H1 (cell line): ENCODE data around the gene CDCP1. TPM values are rescaled to one million over a fixed set of nuclear protein-coding genes. Genes with fewer than 3 reads are reported as not detected.

Source experiments
- CTCF ChIA-PET: fragments of 300-600 bp; sonication (Branson Sonifier 250); formaldehyde crosslinking; loops from one replicate; lab custom pipeline; 2021; ENCODE audit not compliant: partially characterized antibody; lab: Charles Lee
- POLR2A ChIA-PET: fragments of 300-600 bp; sonication (Branson Sonifier 250); formaldehyde crosslinking; loops from one replicate; lab custom pipeline; 2021; ENCODE audit warnings: inconsistent platforms; ENCODE audit not compliant: partially characterized antibody; lab: Charles Lee
- DNase-seq, 2 experiments: peaks; one replicate each; pipeline versions ENCODE4 v3.0.0 to v3.0.0-alpha.2; 2010 to 2022; ENCODE audit warnings: low spot score in 2 of 2, low read depth in 1 of 2, mixed read lengths in 1 of 2
- FAIRE-seq: peaks from 2 replicates; lab custom pipeline; 2011; peaks lifted over from hg19 to GRCh38; lab: Jason Lieb, UNC
- H2AFZ ChIP-seq: 2 replicates; pipeline ENCODE4 v1.8.1; 2012; ENCODE audit warnings: low read length, inconsistent platforms
- H2AK5ac ChIP-seq: 2 replicates; pipeline ENCODE4 v1.6.1; 2013; ENCODE audit warnings: low read depth, low read length
- H2BK120ac ChIP-seq: replicated peaks from 2 replicates; pipeline ENCODE3; 2013; ENCODE audit warnings: low read depth, low read length, inconsistent platforms
- H2BK12ac ChIP-seq: 2 replicates; pipeline ENCODE4 v1.6.1; 2013; ENCODE audit warnings: low read depth, low read length
- H2BK15ac ChIP-seq: 2 replicates; pipeline ENCODE4 v1.6.1; 2013; ENCODE audit warnings: low read length
- H2BK20ac ChIP-seq: 2 replicates; pipeline ENCODE4 v1.6.1; 2013; ENCODE audit warnings: low read length
- H2BK5ac ChIP-seq: 2 replicates; pipeline ENCODE4 v1.6.1; 2013; ENCODE audit warnings: low read depth, low read length
- H3K14ac ChIP-seq: 2 replicates; pipeline ENCODE4 v1.6.1; 2013; ENCODE audit warnings: inconsistent platforms; ENCODE audit not compliant: insufficient read length
- H3K18ac ChIP-seq: 2 replicates; pipeline ENCODE4 v1.6.1; 2013; ENCODE audit warnings: low read length; ENCODE audit errors: extremely low read depth
- H3K23ac ChIP-seq: 2 replicates; pipeline ENCODE4 v1.6.1; 2013; ENCODE audit warnings: inconsistent platforms; ENCODE audit not compliant: insufficient read length
- H3K23me2 ChIP-seq: 2 replicates; pipeline ENCODE4 v1.6.1; 2013; ENCODE audit warnings: low read depth, low read length
- H3K27ac ChIP-seq: 2 replicates; pipeline ENCODE4 v1.6.1; 2011; ENCODE audit warnings: low read depth, low read length, inconsistent platforms
- H3K27me3 ChIP-seq, 4 experiments: replicated peaks in 1 of 4; 1 replicate in 1 of 4; 2 replicates in 3 of 4; pipeline versions ENCODE4 v1.6.1 to v1.8.1; 2011 to 2013; ENCODE audit warnings: low read length in 3 of 4, mild to moderate bottlenecking in 3 of 4, inconsistent platforms in 2 of 4, mixed read lengths in 2 of 4, moderate library complexity in 1 of 4; ENCODE audit not compliant: control insufficient read depth in 3 of 4, insufficient read depth in 3 of 4; ENCODE audit errors: extremely low read depth in 1 of 4
- H3K36me3 ChIP-seq, 4 experiments: 2 replicates each; pipeline versions ENCODE4 v1.6.1 to v1.8.1; 2011 to 2013; ENCODE audit warnings: mild to moderate bottlenecking in 4 of 4, low read length in 3 of 4, moderate library complexity in 2 of 4, control low read depth in 1 of 4, inconsistent platforms in 1 of 4; ENCODE audit not compliant: insufficient read depth in 4 of 4, control insufficient read depth in 2 of 4
- H3K4ac ChIP-seq: replicated peaks from 2 replicates; pipeline ENCODE3; 2013; ENCODE audit warnings: low read length, low read depth, mixed read lengths, inconsistent platforms; ENCODE audit not compliant: insufficient read length
- H3K4me1 ChIP-seq, 4 experiments: replicated peaks in 1 of 4; 1 replicate in 1 of 4; 2 replicates in 3 of 4; pipeline versions ENCODE4 v1.6.1 to v1.8.1; 2011 to 2013; ENCODE audit warnings: low read length in 3 of 4, inconsistent platforms in 2 of 4, mixed read lengths in 1 of 4; ENCODE audit not compliant: insufficient read depth in 4 of 4, control insufficient read depth in 3 of 4
- H3K4me2 ChIP-seq, 2 experiments: 2 replicates each; pipeline versions ENCODE4 v1.6.1 to v1.8.1; 2011 to 2013; ENCODE audit warnings: low read depth in 2 of 2, low read length in 2 of 2, control low read depth in 1 of 2, inconsistent platforms in 1 of 2, mild to moderate bottlenecking in 1 of 2; ENCODE audit not compliant: insufficient read depth in 1 of 2
- H3K4me3 ChIP-seq, 4 experiments: fragments of 200-600, 300-600 bp in 1 of 4; sonication (generic), shearing (Covaris generic), sonication (Bioruptor Twin) in 1 of 4; 2 replicates each; pipeline versions ENCODE4 v1.5.1 to v1.8.1; 2011 to 2016; ENCODE audit warnings: low read length in 4 of 4, low read depth in 3 of 4, control low read depth in 2 of 4, inconsistent platforms in 2 of 4, mild to moderate bottlenecking in 2 of 4, mixed read lengths in 1 of 4, moderate library complexity in 1 of 4; ENCODE audit not compliant: insufficient read depth in 2 of 4; ENCODE audit errors: extremely low read depth in 1 of 4
- H3K56ac ChIP-seq: replicated peaks from 2 replicates; pipeline ENCODE3; 2013; ENCODE audit warnings: low read depth, mild to moderate bottlenecking, mixed read lengths, low read length, inconsistent platforms; ENCODE audit not compliant: insufficient read length
- H3K79me1 ChIP-seq: 2 replicates; pipeline ENCODE4 v1.6.1; 2013; ENCODE audit warnings: low read depth, low read length, control low read depth
- H3K79me2 ChIP-seq, 2 experiments: 2 replicates each; pipeline versions ENCODE4 v1.6.1 to v1.8.1; 2012 to 2013; ENCODE audit warnings: low read length in 2 of 2, mild to moderate bottlenecking in 2 of 2, inconsistent platforms in 1 of 2; ENCODE audit not compliant: insufficient read depth in 2 of 2, control insufficient read depth in 1 of 2
- H3K9ac ChIP-seq, 4 experiments: replicated peaks in 1 of 4; 1 replicate in 1 of 4; 2 replicates in 3 of 4; pipeline versions ENCODE4 v1.6.1 to v1.8.1; 2011 to 2013; ENCODE audit warnings: low read depth in 3 of 4, low read length in 3 of 4, control low read depth in 2 of 4, mild to moderate bottlenecking in 2 of 4, moderate library complexity in 2 of 4, inconsistent platforms in 1 of 4; ENCODE audit errors: extremely low read depth in 1 of 4
- H3K9me3 ChIP-seq, 2 experiments: 2 replicates each; pipeline versions ENCODE4 v1.6.1 to v1.8.1; 2012 to 2013; ENCODE audit warnings: mild to moderate bottlenecking in 2 of 2, moderate library complexity in 2 of 2, control low read depth in 1 of 2, inconsistent platforms in 1 of 2, low read depth in 1 of 2, low read length in 1 of 2, mixed read lengths in 1 of 2; ENCODE audit not compliant: insufficient read depth in 2 of 2
- H4K20me1 ChIP-seq, 2 experiments: replicated peaks in 1 of 2; 2 replicates each; pipeline versions ENCODE3 to v1.8.1; 2011 to 2013; ENCODE audit warnings: inconsistent platforms in 2 of 2, low read length in 2 of 2, mild to moderate bottlenecking in 1 of 2; ENCODE audit not compliant: insufficient read depth in 2 of 2, control insufficient read depth in 1 of 2
- H4K5ac ChIP-seq: 2 replicates; pipeline ENCODE4 v1.6.1; 2013; ENCODE audit warnings: low read length, low read depth, mixed read lengths, inconsistent platforms; ENCODE audit not compliant: insufficient read length
- H4K8ac ChIP-seq: 2 replicates; pipeline ENCODE4 v1.8.0; 2013; ENCODE audit warnings: mild to moderate bottlenecking, moderate library complexity, low read length, inconsistent platforms; ENCODE audit not compliant: insufficient read depth; ENCODE audit errors: extremely low read depth
- H4K91ac ChIP-seq: replicated peaks from 2 replicates; pipeline ENCODE3; 2013; ENCODE audit warnings: low read length, mixed read lengths, inconsistent platforms; ENCODE audit not compliant: insufficient read length
- ATF2 ChIP-seq: IDR thresholded peaks from 2 replicates; pipeline ENCODE4 v1.6.1; 2012; ENCODE audit warnings: low read length, inconsistent platforms
- CBX5 ChIP-seq: fragments of 300-800, 300-1000 bp; sonication (generic); IDR thresholded peaks from 2 replicates; pipeline ENCODE4 v1.7.1; 2016; ENCODE audit warnings: antibody characterized with exemption, low read length, low read depth
- E2F6 ChIP-seq: IDR thresholded peaks from 2 replicates; pipeline ENCODE4 v1.6.1; 2012; ENCODE audit warnings: inconsistent platforms
- EP300 ChIP-seq, 2 experiments: IDR thresholded peaks; 1 replicate in 1 of 2; 2 replicates in 1 of 2; pipeline ENCODE4 v1.6.1; 2011 to 2012; ENCODE audit warnings: low read depth in 2 of 2, low read length in 2 of 2, mild to moderate bottlenecking in 2 of 2, borderline replicate concordance in 1 of 2, inconsistent platforms in 1 of 2, moderate library complexity in 1 of 2
- POU5F1 ChIP-seq: IDR thresholded peaks from 2 replicates; pipeline ENCODE4 v1.6.1; 2011; ENCODE audit warnings: low read depth, mild to moderate bottlenecking, low read length, moderate library complexity
- RAD21 ChIP-seq, 2 experiments: IDR thresholded peaks in 1 of 2; conservative IDR thresholded peaks in 1 of 2; 2 replicates each; pipeline ENCODE4 v1.6.1; 2011; ENCODE audit warnings: low read depth in 2 of 2, low read length in 2 of 2, improper control_type of control experiment in 1 of 2, inconsistent platforms in 1 of 2, mild to moderate bottlenecking in 1 of 2, moderate library complexity in 1 of 2
- SP1 ChIP-seq: IDR thresholded peaks from 2 replicates; pipeline ENCODE4 v1.6.1; 2011; ENCODE audit warnings: low read depth, low read length
- TAF7 ChIP-seq: optimal IDR thresholded peaks from 2 replicates; pipeline ENCODE3; 2011; ENCODE audit warnings: low read depth, mild to moderate bottlenecking, inconsistent platforms, low read length, moderate library complexity, borderline replicate concordance
- TBP ChIP-seq: IDR thresholded peaks from 2 replicates; pipeline ENCODE4 v1.6.1; 2011; ENCODE audit warnings: low read depth, low read length, improper control_type of control experiment
- TCF12 ChIP-seq: IDR thresholded peaks from 2 replicates; pipeline ENCODE4 v1.6.1; 2011; ENCODE audit warnings: low read depth, mild to moderate bottlenecking, low read length
- WGBS, 2 experiments: shearing (Covaris generic) in 1 of 2; methylation state at CpG; one replicate each; pipeline versions ENCODE4 v1.1.6 to v1.1.7; 2013 to 2015; ENCODE audit warnings: low lambda C conversion rate in 2 of 2, mixed read lengths in 2 of 2, inconsistent platforms in 1 of 2, low coverage in 1 of 2, missing lambda C conversion rate in 1 of 2; ENCODE audit not compliant: insufficient replicate concordance in 2 of 2, insufficient coverage in 1 of 2, insufficient read length in 1 of 2; ENCODE audit errors: extremely low coverage in 1 of 2, missing lambda C conversion rate in 1 of 2; 5-methylcytosine and 5-hydroxymethylcytosine counted together
- polyA plus RNA-seq, 7 experiments: library from polyadenylated mRNA; depleted of rRNA in 3 of 7; stranded (reverse) in 5 of 7; unstranded in 2 of 7; fragments of >200 nt in 5 of 7; fragments of 200-250 nt in 2 of 7; gene quantifications; 1 replicate in 5 of 7; 2 replicates in 1 of 7; 4 replicates in 1 of 7; pipeline versions ENCODE4 v1.2.1 to v1.2.3, GENCODE V29; 2011 to 2013; ENCODE audit warnings: missing spikeins in 2 of 7, mixed read lengths in 2 of 7
- total RNA-seq: library from RNA; stranded (reverse); fragmentation: NEBNext Ultra II Directional; extraction: Animal tissue kit (Norgen Biotek cat#: 25700); gene quantifications from 2 replicates; pipeline ENCODE4 v1.2.1, GENCODE V29; 2021

The CDCP1 gene
- total and polyA plus RNA-seq, 2 of the 8 experiments (the other 6 are each of a cell fraction or from before 2014, with no cell fraction given) = 10.0 to 23.3 TPM

- Histone ChIP-seq H3K36me3 (no peaks in the 10 kb centered on the region), H3K4me3 (no peak overlapping the region), H2BK5ac (no peak overlapping the region), H3K56ac (no peak overlapping the region), H3K4me1 (no peaks in the 10 kb centered on the region), H3K14ac (no peak overlapping the region), H3K27ac (no peak overlapping the region), H4K91ac (no peak overlapping the region), H3K4ac (no peak overlapping the region), H3K27me3 (no peaks in the 10 kb centered on the region; a peak in 4 of 7 replicates), H4K8ac (no peak overlapping the region), H4K20me1 (no peaks in the 10 kb centered on the region), H3K23ac (no peak overlapping the region), H3K79me2 (no peaks in the 10 kb centered on the region), H3K9me3 (no peaks in the 10 kb centered on the region), H2AFZ (no peak overlapping the region), H4K5ac (no peak overlapping the region), H3K18ac (no peak overlapping the region), H2BK15ac (no peak overlapping the region), H2BK20ac (no peak overlapping the region), H3K23me2 (no peaks in the 10 kb centered on the region; the same call in 1 of the 2 replicates), H3K4me2 (no peak overlapping the region), H2AK5ac (no peak overlapping the region), H2BK12ac (no peak overlapping the region)
- DNase-seq (no peak), FAIRE-seq (no peak)
- ChIA-PET CTCF (interaction anchor here (1.0 to 14.6 kb wide), 6 partner anchors 7 to 173 kb away, joined by 3 to 263 read pairs (median 5); no protein-coding TSS in a partner anchor), POLR2A (no interaction called here)
- TF ChIP-seq EP300 (IDR thresholded peaks at IDR 0.05; ENCODE audit: borderline replicate concordance in 1 of 2, low read depth in 2 of 2, low read length in 2 of 2) (no peak), POU5F1 (no peak), E2F6 (no peak), RAD21 (IDR thresholded peaks at IDR 0.05 in 1 of 2, conservative IDR thresholded peaks at IDR 0.05 in 1 of 2; ENCODE audit: low read depth in 2 of 2, low read length in 2 of 2) (no peak), TBP (no peak), ATF2 (no peak), CBX5 (no peak), SP1 (no peak), TAF7 (no peak), TCF12 (no peak)
- TF ChIP-seq, all 59 proteins: peak for 0
- Histone ChIP-seq H3K79me1 (no peaks in the 10 kb centered on the region), H2BK120ac (no peak overlapping the region), H3K9ac (no peak overlapping the region)
- WGBS, 2 experiments = 92% methylated on average over 4 of the region's 4 CpGs; no CpG with 5 or more reads in 1 of the 2 experiments
These were observed 97.9 kb downstream of the CDCP1 start for GRCh38 chr3:45048244-45048643.
